Activated CD4-positive, alpha-beta T cell treated with anti-CD3 and anti-CD28 coated beads, Interleukin-2, Interleukin-6, amounts not matched to agents 100 ng/mL and 50 ng/mL, durations not matched to agents 16 hours and 8 hours (primary cell): ENCODE data around the gene METTL13.

ENCODE experiments used
- DNase-seq: peaks from one replicate; pipeline ENCODE4 v3.0.0-alpha.2; 2020

METTL13 gene

DNA sequence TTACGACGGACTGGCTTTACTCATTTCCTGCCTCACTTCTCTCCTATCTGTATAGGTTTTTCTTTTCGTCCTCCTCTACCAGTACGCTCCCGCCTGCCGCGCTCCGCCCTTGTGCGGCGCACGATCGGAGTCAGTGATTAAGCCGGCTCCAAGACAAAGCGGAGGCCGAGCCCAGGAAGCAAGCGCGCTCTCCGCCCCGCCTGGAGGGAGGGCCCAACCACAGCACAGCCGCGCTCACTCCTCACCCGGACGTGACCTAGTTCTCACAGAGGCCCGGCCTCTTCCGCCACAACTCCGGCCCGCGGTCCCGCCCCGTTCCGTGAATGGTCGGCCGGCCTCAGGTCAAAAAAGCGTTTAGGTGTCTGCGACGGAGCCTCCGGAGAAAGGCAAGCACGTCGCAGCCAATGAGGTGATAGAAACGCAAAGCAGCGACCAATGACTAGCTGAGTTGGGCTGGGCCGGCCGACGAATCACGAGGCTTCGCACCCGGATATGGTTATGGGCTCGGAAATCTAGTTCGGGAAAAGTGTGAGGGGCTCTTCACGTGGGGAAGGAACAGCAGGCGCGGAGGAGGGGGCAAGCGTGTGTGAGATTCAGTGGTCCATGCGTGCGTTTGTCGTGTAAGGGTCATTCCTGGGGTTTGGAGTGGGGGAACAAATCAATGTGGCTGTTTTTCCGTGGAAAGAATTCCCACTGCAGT, at the start of gene METTL13:
TSS of gene METTL13 (plus strand) at position 485 of the 700 bp plus-strand sequence. CDS start 308 bp downstream, outside the sequence.
- DNase-seq: peak; percentile 99

DNA sequence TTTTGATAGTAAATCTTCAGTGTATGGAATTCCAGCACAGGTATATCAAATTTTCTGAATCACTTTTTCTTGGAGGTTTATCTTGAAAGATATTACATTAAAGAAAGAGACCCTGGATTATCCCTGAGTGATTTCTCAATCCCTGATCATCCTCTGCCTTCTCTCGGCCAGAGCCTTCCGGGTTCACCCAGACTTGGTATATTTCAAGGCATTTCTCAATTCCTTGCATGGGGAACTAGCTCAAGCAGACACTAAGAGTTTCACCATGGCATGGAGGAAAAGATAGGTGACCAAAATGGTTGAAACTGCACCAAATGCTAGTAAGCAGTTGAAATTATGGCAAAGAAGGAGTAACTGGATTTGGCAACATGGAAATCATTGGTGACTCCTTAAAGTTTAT, 45.3 kb upstream of the METTL13 start:
- no peak for DNase-seq

DNA sequence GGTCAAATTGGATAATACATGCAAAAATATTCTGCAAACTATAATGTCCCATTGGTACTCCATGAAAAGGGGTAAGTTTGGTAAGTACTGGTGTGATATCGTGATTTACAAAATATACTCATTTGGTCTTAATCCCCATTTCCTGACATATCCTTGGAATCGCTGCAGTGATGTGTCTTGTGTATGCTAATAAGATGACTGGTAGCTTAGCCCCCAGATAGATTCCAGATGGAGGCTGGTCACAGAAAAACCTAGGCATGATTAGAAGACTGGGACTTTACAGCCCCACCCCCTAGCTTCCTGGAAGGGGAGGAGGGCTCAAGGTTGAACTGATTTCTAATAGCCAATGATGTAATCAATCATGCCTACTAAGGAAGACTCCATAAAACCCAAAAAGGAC, 42.5 kb upstream of the METTL13 start:
- DNase-seq: no peak

GRCh38 chr1:171739656-171740055, 41.8 kb upstream of the METTL13 start:
- peak; percentile 33 for DNase-seq

GRCh38 chr1:171740356-171740863, 41.0 kb upstream of the METTL13 start:
- no peak for DNase-seq

GRCh38 chr1:171740987-171741871, 40.2 kb upstream of the METTL13 start:
- peak; percentile 63 for DNase-seq

GRCh38 chr1:171741872-171742576, 39.4 kb upstream of the METTL13 start, which contains the start of gene VAMP4:
Gene VAMP4 (minus strand): TSS chr1:171742065. CDS start chr1:171738414, 3,651 bp downstream.
- peak; percentile 89 for DNase-seq

DNA sequence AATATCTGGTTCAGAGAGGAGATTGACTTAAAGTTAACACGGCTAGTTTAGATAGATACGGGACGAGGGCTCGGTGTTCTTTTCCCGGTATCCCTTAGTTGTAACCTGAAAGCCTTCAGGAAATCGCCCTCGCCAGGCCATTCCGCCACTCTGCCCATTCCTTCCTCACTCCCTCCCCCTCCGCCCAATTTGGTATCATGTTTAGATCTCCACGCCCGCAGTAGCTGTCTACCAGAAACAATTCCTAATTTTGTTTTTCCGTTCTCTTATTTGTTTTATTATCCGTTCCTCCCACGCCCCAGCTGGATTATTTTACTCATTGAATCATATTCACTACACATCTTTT, 38.9 kb upstream of the METTL13 start:
- peak; percentile 30 for DNase-seq

DNA sequence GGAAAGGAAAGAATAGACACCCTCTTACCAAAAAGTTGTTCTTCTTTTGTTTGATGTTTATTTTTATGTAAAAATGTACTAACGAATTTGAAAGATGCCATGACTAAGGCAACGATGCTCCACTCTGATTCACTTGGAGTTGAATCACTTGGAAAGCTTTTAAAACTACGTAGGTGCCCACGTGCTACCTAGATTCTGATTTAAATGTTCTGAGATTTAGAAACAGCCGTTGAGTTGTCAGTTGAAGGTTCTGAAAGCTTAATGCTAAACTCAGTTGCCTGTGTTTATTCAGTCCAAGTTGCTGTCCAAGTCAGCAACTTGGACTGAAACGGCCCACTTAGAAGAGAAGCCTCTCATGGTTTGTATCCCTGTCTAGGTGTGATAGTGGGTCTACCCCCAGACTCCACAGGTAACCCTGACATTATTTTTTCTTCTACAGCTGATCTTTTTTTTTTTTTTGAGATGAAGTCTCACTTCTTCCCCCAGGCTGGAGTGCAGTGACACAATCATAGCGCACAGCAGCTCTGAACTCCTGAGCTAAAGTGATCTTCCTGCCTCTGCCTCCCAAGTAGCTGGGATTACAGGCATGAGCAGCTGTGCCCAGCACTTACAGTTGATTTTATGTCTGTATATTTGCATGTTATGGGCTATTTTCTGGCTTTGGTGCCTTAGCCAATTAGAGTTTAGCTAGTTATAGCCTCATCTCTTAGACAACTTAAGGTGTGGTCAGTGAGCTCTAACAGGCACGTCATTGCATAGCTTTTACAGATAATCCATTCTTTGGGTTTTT, 38.2 kb upstream of the METTL13 start:
- DNase-seq: peak; percentile 20

DNA sequence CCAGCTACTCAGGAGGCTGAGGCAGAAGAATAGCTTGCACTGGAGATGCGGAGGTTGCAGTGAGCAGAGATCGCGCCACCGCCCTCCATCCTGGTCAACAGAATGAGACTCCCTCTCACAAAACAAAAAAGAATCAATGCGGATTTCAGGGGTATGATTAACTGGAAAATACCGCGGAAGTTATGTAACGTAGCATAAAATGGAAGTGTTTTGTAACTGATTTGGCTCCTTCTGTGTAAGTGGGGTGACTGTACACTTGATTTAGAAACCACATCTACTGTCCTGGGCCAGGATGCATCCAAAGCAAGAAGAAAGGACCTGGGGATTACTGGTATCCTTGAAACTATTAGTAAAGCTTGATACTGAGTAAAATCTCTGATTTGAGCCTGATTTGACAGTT, 36.5 kb upstream of the METTL13 start:
- no peak for DNase-seq

DNA sequence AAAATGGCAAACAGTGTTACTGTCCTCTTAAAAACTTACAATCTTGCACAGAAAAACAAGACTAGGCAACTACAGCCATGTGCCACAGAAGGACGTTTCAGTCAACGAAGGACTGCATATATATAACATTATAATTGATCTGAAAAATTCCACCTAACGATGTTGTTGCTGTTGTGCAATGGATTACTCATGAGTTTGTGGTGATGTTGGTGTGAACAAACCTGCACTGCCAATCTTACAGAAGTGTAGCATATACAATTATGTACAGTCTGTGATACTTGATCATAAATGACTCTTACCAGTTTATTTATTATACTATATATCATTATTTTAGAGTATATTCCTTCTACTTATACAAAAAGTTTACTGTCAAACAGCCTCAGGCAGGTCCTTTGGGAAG, 32.8 kb upstream of the METTL13 start:
- DNase-seq: no peak

- DNase-seq: peak; percentile 31
Observed at GRCh38 chr1:171751221-171751620, 30.2 kb upstream of the METTL13 start.

GRCh38 chr1:171753182-171753581, 28.3 kb upstream of the METTL13 start:
- no peak for DNase-seq

GRCh38 chr1:171753685-171754352, 27.6 kb upstream of the METTL13 start:
- DNase-seq: no peak

DNA sequence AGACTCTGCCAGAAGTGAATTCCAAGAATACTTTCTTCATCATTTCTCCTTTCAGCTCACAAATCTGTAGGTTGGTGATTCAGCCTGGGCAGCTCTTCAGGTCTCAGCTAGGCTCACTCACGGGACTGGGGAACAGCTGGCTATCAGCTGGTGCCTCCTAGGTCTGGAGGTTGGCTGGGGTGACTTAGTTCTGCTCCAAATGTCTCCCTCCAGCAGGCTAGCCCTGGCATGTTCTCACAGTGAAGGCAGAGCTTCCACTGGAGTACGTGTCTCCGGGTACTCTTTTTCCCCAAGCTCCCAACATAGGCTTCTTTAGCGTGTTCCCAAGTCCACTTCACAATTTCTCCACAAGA, 27.1 kb upstream of the METTL13 start:
- DNase-seq: no peak

DNA sequence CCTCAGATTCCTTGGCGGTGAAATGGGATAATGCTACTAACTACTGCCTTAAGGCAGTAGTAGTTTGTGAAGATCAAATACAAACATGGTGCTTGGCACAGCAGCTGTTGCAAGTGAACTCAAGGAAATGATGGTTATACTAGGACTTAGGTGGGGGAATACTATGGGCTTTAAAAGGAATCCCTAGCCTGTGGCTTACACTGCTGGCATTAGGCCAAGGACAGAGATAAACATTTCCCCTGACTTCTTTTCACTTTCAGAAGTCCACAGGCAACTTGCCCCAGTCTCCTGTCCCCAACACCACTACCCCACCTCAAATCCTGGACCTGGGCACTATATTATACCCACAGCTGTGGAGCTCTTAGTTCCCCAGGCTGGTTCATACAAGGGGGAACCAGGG, 26.5 kb upstream of the METTL13 start:
- DNase-seq: no peak

- no peak for DNase-seq
Observed at GRCh38 chr1:171756856-171757255, 24.6 kb upstream of the METTL13 start.

GRCh38 chr1:171758011-171758410, 23.4 kb upstream of the METTL13 start:
- no peak for DNase-seq

GRCh38 chr1:171762143-171762563, 19.3 kb upstream of the METTL13 start:
- DNase-seq: no peak

DNA sequence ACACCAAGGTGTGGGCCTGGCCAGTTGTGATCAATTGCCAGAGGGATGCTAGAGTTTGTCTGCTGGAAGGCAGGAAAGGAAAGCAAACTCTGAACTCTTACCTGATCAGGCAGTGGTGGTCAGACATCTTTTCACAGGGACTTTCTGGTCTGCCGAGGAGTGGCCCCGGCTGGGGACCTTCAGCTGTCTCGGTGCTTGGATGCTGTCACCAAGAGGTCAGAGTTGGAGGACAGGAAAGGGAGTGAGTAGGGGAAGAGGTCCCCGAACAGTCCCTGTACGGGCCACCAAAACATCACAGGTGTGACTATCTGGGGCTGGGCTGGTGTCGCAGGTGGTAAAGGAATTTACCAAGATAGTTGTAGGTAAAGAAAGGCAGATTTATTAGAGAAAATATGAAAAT, 17.7 kb upstream of the METTL13 start:
- DNase-seq: no peak

- no peak for DNase-seq
Observed at GRCh38 chr1:171769171-171769570, 12.3 kb upstream of the METTL13 start.

GRCh38 chr1:171769754-171770153, 11.7 kb upstream of the METTL13 start:
- no peak for DNase-seq
